ENCODE data around the gene ADAMTS2. TPM values are rescaled to one million over a fixed set of nuclear protein-coding genes. Genes with fewer than 3 reads are reported as not detected.

Gene ADAMTS2
- total and polyA plus RNA-seq, 2 of the 4 experiments (the other 2 are of a cell fraction), result 19.0 to 58.8 TPM

DNA sequence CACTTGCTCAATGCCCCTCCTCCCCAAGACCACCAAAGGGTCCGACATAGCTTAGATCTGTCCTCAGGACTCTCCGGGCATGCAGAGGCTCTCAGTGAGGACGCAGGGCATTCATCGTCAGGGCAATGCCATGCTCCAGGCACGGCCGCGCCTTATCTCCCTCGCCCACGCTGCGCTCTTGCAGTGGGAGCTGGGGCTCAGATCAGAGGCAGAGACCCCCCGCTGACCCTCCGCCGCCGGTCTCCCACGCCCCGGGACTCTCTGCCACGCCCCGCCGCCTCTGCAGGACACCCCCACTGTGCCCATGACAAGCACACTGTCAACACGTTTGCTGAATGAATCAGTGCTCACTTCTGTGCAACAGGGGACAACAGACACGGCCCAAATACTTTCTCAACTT lies 140.7 kb downstream of the ADAMTS2 start:
- Histone ChIP-seq H2BK5ac (ENCODE audit: low read depth, low read length, poor library complexity, severe bottlenecking) (no peak overlapping the region), H3K9me3 (ENCODE audit: control insufficient read depth, insufficient read depth, low read length) (no peaks in the 10 kb centered on the region), H3K9ac (ENCODE audit: low read depth, low read length) (no peak overlapping the region), H3K23ac (ENCODE audit: low read depth, low read length) (no peak overlapping the region), H3K14ac (replicated peaks; ENCODE audit: low read depth, low read length) (no peak overlapping the region), H3K36me3 (ENCODE audit: control insufficient read depth, insufficient read depth, low read length) (no peaks in the 10 kb centered on the region; the same call in 1 of the 2 replicates), H3K4me3 (ENCODE audit: insufficient read depth, low read depth, low read length) (no peak overlapping the region), H3K27ac (ENCODE audit: insufficient read depth, low read length) (no peak overlapping the region), H4K5ac (ENCODE audit: low read depth, low read length) (no peak overlapping the region), H4K20me1 (ENCODE audit: insufficient read depth, low read length) (peaks cover 3% of the 10 kb centered on the region; the same call in 1 of the 2 replicates), H3K27me3 (ENCODE audit: control insufficient read depth, insufficient read depth, low read length) (no peaks in the 10 kb centered on the region), H2AK5ac (ENCODE audit: low read depth, low read length) (no peak overlapping the region), H4K91ac (ENCODE audit: insufficient read depth, low read depth, low read length) (no peak overlapping the region), H3K79me1 (ENCODE audit: low read depth in 1 of 2, low read length in 2 of 2) (peaks cover 7 to 23% of the 10 kb centered on the region in 2 experiments; a peak in 3 of 4 replicates), H2AFZ (replicated peaks; ENCODE audit: low read length, poor library complexity) (no peak overlapping the region), H3K56ac (ENCODE audit: extremely low read depth, insufficient read depth, low read length) (no peak overlapping the region), H3K9me1 (ENCODE audit: insufficient read depth, low read length) (peaks cover 3% of the 10 kb centered on the region; the same call in 1 of the 2 replicates), H2BK120ac (ENCODE audit: low read depth, low read length) (no peak overlapping the region), H3K4me2 (ENCODE audit: low read depth, low read length) (no peak overlapping the region), H3K18ac (ENCODE audit: low read depth, low read length) (no peak overlapping the region), H2BK15ac (ENCODE audit: low read depth, low read length) (no peak overlapping the region), H4K8ac (ENCODE audit: low read depth in 2 of 2, low read length in 2 of 2) (no peak overlapping the region), H2AK9ac (replicated peaks; ENCODE audit: low read depth, low read length, poor library complexity) (no peak overlapping the region), H3K4me1 (ENCODE audit: control insufficient read depth, insufficient read depth, low read length) (peaks cover 2% of the 10 kb centered on the region; the same call in 1 of the 2 replicates), H2BK20ac (ENCODE audit: low read depth, low read length) (no peak overlapping the region), H3K4ac (ENCODE audit: low read depth, low read length) (no peak overlapping the region)
- BruUV-seq (replicated peaks), result no TSS peak
- in situ Hi-C loops (cut with MboI; ENCODE audit: low sequenced_read_pairs), result no loop called here
- 76% methylated on average over 10 of the region's 21 CpGs; no CpG with 5 or more reads in 1 of the 2 experiments for WGBS, 2 experiments (ENCODE audit: extremely low coverage in 2 of 2, insufficient read length in 1 of 2)
- no peak for DNase-seq
- POLR2A ChIA-PET (ENCODE audit: unreplicated experiment), result no interaction called here
- CTCF ChIA-PET, result no interaction called here
- intact Hi-C loops (cut with micrococcal nuclease), result no loop called here
- no peak for ATAC-seq (ENCODE audit: low read depth)
- no peak for TF ChIP-seq BHLHE40 (IDR thresholded peaks at IDR 0.05; ENCODE audit: low read depth, low read length)
- dilution Hi-C loops (cut with HindIII; ENCODE audit: low sequenced_read_pairs, unreplicated experiment), result no loop called here
